NK-92 (cell line): ENCODE data around the gene LMO7.

Experiments
- DNase-seq: peaks from one replicate; lab custom pipeline; 2025; ENCODE audit not compliant: unreplicated experiment; lab: John Stamatoyannopoulos, UW

The LMO7 gene

DNA sequence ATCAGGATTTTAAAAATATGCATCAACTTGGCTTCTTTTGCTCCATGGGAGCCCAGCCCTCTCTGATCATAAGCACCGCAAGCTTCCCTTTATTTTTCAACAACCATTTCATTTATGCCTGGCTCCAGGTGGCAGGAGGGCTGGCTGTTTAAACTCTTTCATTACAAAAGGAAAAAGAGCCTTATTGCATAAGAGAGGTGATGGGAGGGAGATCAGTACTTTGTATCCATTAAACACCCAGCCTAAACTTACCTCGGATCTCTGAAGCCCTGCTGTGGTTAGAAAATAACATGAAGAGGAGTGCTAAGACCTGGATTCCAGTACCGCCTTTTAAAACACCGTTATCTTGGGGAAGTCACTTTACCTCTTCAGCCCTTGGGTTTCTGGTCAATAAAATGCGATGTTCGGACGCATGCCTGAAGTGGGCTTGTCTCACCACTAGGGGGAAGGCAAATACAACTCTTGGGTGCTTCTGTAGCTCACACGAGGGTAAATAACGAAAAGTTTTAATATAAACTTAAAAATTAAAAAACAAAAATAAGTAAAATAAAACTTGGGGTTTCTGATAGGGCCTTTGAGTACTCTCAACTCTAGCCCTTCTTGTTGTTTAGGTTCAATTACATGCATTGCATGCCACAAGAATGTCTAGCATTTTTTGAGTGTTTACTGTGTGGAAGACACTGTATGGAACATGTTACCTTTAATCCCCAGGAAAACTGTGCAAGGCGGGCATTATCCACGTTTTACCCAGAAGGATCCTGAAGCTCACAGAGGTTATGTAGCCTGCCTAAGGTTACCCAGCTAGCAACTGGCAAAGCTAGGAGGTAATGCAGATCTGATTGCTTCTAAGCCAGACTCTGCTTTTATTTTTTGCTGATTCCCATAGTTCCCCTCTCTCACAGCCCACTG, 240.3 kb downstream of the LMO7 start:
- DNase-seq = no peak

- no peak for DNase-seq
Measured at GRCh38 chr13:75877071-75877470, 240.9 kb downstream of the LMO7 start.

DNA sequence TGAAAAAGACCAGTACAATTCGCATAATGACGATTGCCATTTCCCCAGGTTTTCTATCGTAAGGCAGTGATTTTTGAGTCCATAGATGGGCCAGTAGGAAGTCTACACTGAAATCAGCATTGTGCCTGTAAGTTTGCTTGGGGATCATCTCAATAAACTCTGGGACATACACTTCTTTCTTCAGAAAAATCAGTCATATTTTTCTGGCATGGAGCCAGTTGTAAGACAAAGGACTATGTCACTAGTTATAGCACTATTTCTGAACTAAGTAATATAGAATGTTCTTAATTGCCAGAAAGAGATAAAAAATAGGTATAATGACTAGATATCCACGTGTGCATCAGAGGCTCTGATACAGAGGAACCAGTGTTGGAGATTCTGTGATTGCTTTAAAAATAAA, 243.5 kb downstream of the LMO7 start:
- no peak for DNase-seq

DNA sequence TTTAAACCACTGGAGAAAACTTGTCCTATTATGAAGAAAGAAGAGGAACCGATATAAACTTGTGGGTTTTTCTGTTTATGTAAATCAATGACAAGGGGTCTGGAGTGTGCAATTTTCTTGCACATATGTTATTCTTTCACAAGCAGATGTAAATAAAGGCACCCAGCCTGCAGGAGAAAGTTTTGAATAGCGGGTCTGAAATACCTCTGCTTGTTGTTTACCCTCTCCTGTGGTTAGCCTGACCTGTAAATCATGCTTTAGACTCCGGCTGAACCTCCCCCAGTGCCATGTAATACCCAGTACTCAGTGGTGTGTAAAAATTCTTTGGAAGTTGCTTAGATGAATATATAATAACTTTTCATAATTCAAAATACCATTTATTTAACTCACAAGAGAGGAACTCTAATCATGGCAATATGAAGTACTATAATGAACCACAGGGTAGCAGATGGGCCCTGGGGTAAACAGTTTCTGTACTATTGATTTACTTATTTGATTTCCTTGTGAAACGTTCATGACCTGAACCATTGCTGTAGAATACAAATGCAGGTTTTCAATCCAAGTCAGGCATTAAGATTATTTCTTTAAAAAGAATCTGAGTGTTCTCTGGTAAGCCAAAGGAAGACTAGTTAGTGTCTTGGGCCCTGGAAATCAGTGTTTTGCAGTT, 245.1 kb downstream of the LMO7 start:
- no peak for DNase-seq

DNA sequence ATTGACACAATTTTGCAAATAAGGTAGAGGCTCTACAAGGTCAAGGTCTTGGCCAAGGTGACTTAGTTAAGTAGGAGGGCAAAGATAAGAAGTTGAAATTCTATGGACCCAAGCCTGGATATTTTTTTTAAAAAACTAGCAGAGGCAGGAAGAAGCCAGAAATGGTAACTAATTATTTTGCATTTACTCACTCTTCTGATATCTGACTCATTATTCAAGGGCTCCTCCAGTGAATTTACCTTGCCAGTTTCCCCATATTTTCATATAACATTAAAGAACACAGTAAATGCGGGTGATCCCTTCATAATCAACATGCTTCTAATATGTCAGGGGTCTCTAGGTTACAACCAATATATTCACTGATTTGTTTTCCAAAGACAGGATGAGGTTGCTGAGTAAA, 246.1 kb downstream of the LMO7 start:
- no peak for DNase-seq

DNA sequence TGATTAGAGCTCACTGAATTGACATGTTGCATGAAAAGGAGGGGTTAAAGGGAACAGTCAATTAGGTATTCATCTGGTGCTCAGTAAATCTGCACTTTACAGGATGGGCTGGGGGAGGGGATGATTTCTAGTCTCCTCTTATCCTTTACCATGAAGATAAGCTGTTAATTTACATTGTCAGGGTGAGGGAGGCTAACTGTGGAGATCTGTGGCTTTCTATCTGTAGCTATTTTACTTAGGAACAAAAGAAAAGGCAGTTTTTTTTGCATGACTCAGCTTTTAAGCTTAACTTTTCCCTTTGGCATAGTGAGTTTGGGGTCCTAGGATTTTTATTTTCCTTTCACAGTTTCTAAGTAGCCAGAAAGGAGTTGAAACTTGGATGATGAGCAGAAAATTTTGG, 253.3 kb downstream of the LMO7 start:
- DNase-seq = no peak

DNA sequence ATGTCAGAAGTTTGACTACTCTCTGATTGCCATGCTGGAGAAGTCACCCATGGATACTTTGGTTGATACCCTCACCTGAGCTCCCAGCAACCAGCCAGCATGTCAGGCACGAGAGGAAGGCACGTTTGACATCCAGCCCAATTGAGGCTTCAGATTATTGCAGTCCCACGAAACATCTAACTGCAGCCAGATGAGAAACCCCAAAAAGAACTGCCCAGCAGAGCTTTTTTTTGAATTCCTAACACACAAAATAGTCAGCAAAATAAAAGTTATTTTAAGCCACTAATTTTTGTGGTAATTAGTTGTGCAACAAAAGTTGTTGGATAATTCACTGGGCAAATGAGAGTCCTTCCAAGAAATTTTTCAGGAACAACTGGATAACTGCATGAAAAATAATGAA, 259.0 kb downstream of the LMO7 start:
- DNase-seq = no peak

- no peak for DNase-seq
Measured at GRCh38 chr13:75896271-75896670, 260.1 kb downstream of the LMO7 start.

GRCh38 chr13:75897386-75897785, 261.3 kb downstream of the LMO7 start:
- DNase-seq = no peak

DNA sequence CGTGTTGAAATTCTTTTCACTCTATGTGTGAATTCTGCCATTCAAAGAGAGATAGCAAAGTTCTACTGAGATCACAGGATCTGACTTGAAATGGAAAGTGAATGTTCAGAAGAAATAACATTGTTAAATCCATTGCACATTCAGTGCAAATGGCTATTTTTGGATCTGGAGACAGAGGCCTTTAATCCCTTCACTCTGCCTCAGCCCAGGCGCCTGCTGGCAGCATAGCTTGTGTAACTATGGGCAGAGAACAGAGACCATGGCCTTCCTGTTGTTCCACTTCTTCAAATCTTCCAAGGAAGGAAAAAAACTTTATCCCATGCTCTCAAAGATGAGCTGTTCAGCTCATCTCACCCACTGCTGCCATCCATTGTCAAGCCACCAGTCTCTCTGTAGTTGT, 265.4 kb downstream of the LMO7 start:
- no peak for DNase-seq

- DNase-seq = no peak
Measured at GRCh38 chr13:75902166-75903104, 266.3 kb downstream of the LMO7 start.

- no peak for DNase-seq
Measured at GRCh38 chr13:75904012-75904411, 267.9 kb downstream of the LMO7 start.

GRCh38 chr13:75906315-75906714, 270.2 kb downstream of the LMO7 start:
- DNase-seq = no peak

DNA sequence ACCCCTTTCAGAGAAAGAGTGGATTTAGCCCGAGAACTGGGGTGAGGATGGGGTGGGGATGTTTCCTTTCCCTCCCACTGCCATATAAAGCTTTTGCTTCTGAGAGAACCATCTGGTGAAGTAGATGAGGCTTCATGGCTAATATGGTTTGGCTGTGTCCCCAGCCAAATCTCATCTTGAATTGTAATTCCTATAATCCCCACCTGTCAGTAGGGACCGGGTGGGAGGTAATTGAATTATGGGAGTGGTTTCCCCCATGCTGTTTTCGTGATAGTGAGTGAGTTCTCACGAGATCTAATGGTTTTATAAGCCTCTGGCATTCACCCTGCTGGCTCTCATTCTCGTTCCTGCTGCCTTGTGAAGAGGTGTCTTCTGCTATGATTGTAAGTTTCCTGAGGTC, 270.9 kb downstream of the LMO7 start:
- DNase-seq = no peak

DNA sequence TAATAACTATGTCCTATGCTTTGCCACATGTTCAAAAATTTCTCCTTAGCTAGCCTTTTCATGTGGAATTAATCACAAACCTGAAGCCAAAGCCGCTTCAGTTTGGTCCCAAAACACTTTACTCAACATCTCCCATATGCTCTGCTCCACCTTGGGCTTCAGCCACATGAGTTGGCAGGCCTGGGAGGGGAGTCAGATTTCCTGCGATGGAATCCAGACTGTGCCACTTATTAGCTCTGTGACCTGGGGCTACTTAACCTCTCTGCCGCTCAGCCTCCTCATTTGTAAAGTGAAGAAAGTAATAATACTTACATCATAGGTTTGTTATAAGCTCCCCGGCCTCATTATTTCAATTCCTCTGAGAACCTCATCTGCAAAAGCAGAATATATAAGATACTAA, 272.0 kb downstream of the LMO7 start:
- DNase-seq = no peak
